ENCODE results near the gene RHBDF2. TPM values are rescaled to one million over a fixed set of nuclear protein-coding genes. Genes with fewer than 3 reads are reported as not detected.

The RHBDF2 gene
- total and polyA plus RNA-seq, 5 donors from 2014 or later = 2.5 to 23.8 (median 3.7) TPM

DNA sequence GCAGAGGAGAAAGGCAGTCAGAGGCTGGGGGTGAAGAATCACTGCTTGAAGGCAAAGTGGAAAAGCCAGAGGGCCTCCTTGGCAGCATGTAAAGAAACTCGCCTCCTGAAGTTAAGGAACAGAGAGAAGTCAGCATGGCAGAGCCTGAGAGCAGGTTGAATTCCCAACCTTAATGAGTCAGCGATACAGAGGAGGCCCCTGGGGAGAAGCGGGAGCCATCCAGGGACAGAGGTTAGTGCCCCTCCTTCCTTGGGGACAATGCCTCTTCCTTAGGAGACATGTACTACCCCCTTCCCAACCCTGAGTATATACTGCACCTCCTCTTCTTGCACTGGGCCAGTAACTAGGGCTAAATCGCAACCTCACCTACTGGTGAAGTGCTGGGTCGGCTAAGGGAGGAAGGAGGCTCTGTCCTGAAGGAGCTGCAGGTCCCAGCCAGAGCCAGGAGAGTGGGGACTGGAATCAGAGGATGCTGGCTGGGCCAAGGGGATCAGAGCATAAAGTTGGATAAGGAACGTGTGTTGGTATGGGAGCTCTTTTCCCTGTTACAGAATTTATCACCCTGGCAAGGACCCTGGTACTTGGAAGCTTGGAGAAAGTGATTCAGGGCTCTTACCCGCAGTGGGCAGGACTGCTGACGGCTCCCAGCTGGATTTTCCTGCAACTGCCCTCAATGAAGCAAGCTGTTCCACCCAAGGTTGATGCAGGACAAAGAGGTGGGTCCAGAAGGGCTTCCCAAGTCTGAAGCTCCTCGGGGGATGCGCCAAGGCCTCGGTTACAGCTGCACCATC, 39.3 kb downstream of the RHBDF2 start:
- H3K36me3 Mint-ChIP-seq = no peaks in the 10 kb centered on the region
- no peak overlapping the region for H3K4me3 Mint-ChIP-seq
- no peak overlapping the region for H3K4me3 ChIP-seq (ENCODE audit: low read depth, low read length)
- peak overlapping the region in 1 of 3 donors; percentile 63 for H3K27ac Mint-ChIP-seq
- no peaks in the 10 kb centered on the region for H3K27me3 ChIP-seq (ENCODE audit: control insufficient read depth, insufficient read depth, low read length)
- H3K27me3 Mint-ChIP-seq = peaks cover 15% of the 10 kb centered on the region
- H3K27ac ChIP-seq (ENCODE audit: insufficient read depth, low read length, poor library complexity, severe bottlenecking) = no peak overlapping the region
- no peaks in the 10 kb centered on the region for H3K4me1 ChIP-seq (ENCODE audit: control insufficient read depth, insufficient read depth, low read length, poor library complexity, severe bottlenecking)
- no peaks in the 10 kb centered on the region for H3K36me3 ChIP-seq (ENCODE audit: control insufficient read depth, insufficient read depth, low read length)
- H3K9me3 ChIP-seq (ENCODE audit: control insufficient read depth in 2 of 2, low read length in 2 of 2) = no peaks in the 10 kb centered on the region
- peaks cover 0 to 5% (median 1%) of the 10 kb centered on the region in 4 donors for H3K4me1 Mint-ChIP-seq
- H3K9me3 Mint-ChIP-seq = peaks cover 0 to 2% (median 0%) of the 10 kb centered on the region in 7 donors
- DNase-seq = no peak
- no peak for ATAC-seq (ENCODE audit: low read depth in 2 of 2)

DNA sequence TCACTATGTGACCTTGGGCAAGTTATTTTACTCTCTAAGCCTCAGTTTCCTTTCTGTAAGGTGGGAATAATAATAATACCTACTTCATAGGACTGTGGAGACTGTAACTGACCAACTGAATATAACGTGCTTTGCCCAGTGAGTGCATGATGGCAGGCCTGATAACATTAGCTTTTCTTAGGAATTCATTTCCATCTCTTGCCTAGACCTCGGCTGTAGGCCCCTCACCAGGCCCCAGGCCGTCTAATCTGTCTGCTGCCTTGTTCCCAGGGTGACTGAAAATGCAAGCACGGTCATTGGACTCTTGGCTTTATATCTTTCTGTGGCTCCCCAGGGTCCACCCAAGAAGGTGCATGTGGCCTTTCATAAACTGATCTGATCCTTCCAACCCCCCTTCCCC, 41.5 kb downstream of the RHBDF2 start:
- H3K27ac Mint-ChIP-seq = no peak overlapping the region
- H3K27me3 Mint-ChIP-seq = peaks cover 21% of the 10 kb centered on the region
- Histone ChIP-seq H3K4me1 (ENCODE audit: control insufficient read depth, insufficient read depth, low read length, poor library complexity, severe bottlenecking) (no peaks in the 10 kb centered on the region), H3K9me3 (ENCODE audit: control insufficient read depth in 2 of 2, low read length in 2 of 2) (no peaks in the 10 kb centered on the region), H3K27me3 (ENCODE audit: control insufficient read depth, insufficient read depth, low read length) (no peaks in the 10 kb centered on the region), H3K36me3 (ENCODE audit: control insufficient read depth, insufficient read depth, low read length) (no peaks in the 10 kb centered on the region), H3K4me3 (ENCODE audit: low read depth, low read length) (no peak overlapping the region), H3K27ac (ENCODE audit: insufficient read depth, low read length, poor library complexity, severe bottlenecking) (no peak overlapping the region)
- no peak for ATAC-seq (ENCODE audit: low read depth in 2 of 2)
- H3K36me3 Mint-ChIP-seq = no peaks in the 10 kb centered on the region
- peaks cover 0 to 6% (median 0%) of the 10 kb centered on the region in 4 donors for H3K4me1 Mint-ChIP-seq
- no peak overlapping the region for H3K4me3 Mint-ChIP-seq
- peaks cover 0 to 2% (median 0%) of the 10 kb centered on the region in 7 donors for H3K9me3 Mint-ChIP-seq
- DNase-seq = no peak

DNA sequence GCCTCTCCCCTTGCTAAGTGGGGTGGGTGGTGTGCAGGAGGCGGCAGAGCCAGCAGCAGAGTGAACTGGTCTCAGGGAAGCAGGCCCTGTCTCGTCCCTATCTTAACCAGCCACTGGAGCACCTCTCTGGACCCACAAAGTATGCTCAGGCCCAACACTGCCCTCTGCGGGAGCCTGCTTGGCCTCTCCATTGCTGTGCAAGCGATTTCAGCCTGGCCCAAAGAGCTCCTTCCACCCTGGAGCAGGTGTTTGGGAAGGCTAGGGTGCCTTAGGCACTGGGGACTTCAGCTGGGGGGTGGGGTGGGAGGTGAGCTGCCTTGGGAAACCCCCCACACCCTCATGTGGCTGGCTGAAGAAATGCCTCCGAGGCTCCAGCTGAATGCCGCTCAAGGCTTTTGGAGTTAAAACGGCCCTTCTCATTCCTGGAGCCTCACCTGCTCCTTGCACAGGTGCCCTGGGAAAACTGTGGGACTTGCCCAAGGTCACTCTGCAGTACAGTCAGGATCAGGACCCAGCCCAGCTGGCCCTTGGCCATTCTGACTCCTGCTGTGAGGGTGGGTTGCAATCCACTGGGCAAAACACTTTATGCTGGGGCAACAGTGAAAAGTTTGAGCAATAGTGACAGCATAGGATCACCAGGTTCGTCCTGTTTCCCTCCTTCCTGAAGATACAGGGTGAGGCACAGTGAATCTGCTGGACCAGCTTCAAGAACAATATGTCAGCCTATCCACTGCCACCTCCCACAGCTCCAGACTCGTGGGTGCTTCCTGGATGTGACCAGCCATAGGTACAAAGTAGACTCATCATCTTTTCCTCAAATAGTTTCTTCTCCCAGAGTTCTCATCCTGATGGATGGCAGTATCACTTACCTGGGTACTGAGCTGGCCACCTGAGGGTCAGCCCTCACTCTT, 42.4 kb downstream of the RHBDF2 start:
- Mint-ChIP-seq H3K36me3 (no peaks in the 10 kb centered on the region), H3K27me3 (peaks cover 17% of the 10 kb centered on the region), H3K27ac (no peak overlapping the region), H3K9me3 (peaks cover 0 to 2% (median 0%) of the 10 kb centered on the region in 7 donors), H3K4me1 (peaks cover 0 to 6% (median 0%) of the 10 kb centered on the region in 4 donors), H3K4me3 (no peak overlapping the region)
- H3K9me3 ChIP-seq (ENCODE audit: control insufficient read depth in 2 of 2, low read length in 2 of 2) = no peaks in the 10 kb centered on the region
- H3K4me3 ChIP-seq (ENCODE audit: low read depth, low read length) = no peak overlapping the region
- H3K27me3 ChIP-seq (ENCODE audit: control insufficient read depth, insufficient read depth, low read length) = no peaks in the 10 kb centered on the region
- peak in 1 of 3 donors; percentile 15 for DNase-seq
- H3K4me1 ChIP-seq (ENCODE audit: control insufficient read depth, insufficient read depth, low read length, poor library complexity, severe bottlenecking) = no peaks in the 10 kb centered on the region
- no peaks in the 10 kb centered on the region for H3K36me3 ChIP-seq (ENCODE audit: control insufficient read depth, insufficient read depth, low read length)
- no peak for ATAC-seq (ENCODE audit: low read depth in 2 of 2)
- H3K27ac ChIP-seq (ENCODE audit: insufficient read depth, low read length, poor library complexity, severe bottlenecking) = no peak overlapping the region

GRCh38 chr17:76453431-76453743, 47.8 kb downstream of the RHBDF2 start:
- no peak for ATAC-seq (ENCODE audit: low read depth in 2 of 2)
- Histone ChIP-seq H3K4me1 (ENCODE audit: control insufficient read depth, insufficient read depth, low read length, poor library complexity, severe bottlenecking) (peaks cover 19% of the 10 kb centered on the region), H3K4me3 (ENCODE audit: low read depth, low read length) (peak overlapping the region; percentile 55), H3K27me3 (ENCODE audit: control insufficient read depth, insufficient read depth, low read length) (no peaks in the 10 kb centered on the region), H3K9me3 (ENCODE audit: control insufficient read depth in 2 of 2, low read length in 2 of 2) (no peaks in the 10 kb centered on the region), H3K27ac (ENCODE audit: insufficient read depth, low read length, poor library complexity, severe bottlenecking) (peak overlapping the region; percentile 77), H3K36me3 (ENCODE audit: control insufficient read depth, insufficient read depth, low read length) (no peaks in the 10 kb centered on the region)
- Mint-ChIP-seq H3K9me3 (peaks cover 0 to 2% (median 0%) of the 10 kb centered on the region in 7 donors), H3K4me1 (peaks cover 6 to 46% (median 26%) of the 10 kb centered on the region in 4 donors), H3K36me3 (peaks cover 3% of the 10 kb centered on the region), H3K4me3 (peak overlapping the region; percentile 84 to 94 (median 88)), H3K27me3 (peaks cover 11% of the 10 kb centered on the region), H3K27ac (peak overlapping the region; percentile 91 to 95 (median 92))
- no peak for DNase-seq

DNA sequence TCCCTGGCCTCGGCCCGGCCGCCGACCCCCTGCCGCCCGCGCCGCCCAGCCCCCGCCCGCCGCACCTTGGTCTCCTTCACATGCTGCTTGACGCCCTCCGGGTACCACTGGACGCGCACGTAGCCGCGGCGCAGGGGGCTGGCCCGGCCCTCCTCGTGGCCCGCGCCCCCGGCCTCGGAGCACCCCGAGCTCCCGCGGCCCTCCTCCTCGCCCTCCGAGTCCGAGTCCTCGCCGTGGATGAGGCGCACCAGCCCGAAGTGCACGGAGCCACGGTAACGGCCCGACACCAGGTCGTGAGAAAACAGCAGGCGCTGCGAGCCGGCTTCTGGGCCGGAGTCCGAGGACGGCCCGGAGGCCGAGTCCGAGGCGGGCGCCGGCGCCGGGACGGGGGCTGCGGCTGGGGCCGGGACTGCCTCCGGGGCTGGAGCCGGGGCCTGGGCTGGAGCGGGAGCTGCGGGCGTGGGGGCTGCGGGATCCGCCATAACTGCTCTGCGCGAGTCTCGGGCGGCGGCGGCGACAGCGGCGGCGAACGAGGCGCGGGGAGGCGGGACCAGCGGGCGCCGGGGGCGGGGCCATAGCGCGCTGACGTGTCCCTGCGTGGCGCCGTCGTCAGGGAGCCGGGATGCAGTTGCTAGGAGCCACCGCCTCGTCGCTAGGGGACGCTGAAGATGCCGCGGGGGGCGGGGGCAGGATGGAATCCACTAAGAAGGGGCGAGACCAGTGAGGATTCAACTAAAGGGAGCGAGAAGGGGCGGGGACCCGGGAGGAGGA, 48.4 kb downstream of the RHBDF2 start, which contains the start of gene UBE2O:
Gene UBE2O (minus strand): TSS at position 493 of the 771 bp plus-strand sequence. CDS start 11 bp downstream, at position 482.
- Histone ChIP-seq H3K36me3 (ENCODE audit: control insufficient read depth, insufficient read depth, low read length) (no peaks in the 10 kb centered on the region), H3K27me3 (ENCODE audit: control insufficient read depth, insufficient read depth, low read length) (no peaks in the 10 kb centered on the region), H3K4me3 (ENCODE audit: low read depth, low read length) (peak within 1 kb of the TSS; percentile 78), H3K27ac (ENCODE audit: insufficient read depth, low read length, poor library complexity, severe bottlenecking) (peak within 1 kb of the TSS; percentile 77), H3K4me1 (ENCODE audit: control insufficient read depth, insufficient read depth, low read length, poor library complexity, severe bottlenecking) (peaks cover 22% of the 10 kb centered on the region), H3K9me3 (ENCODE audit: control insufficient read depth in 2 of 2, low read length in 2 of 2) (no peaks in the 10 kb centered on the region)
- Mint-ChIP-seq H3K36me3 (peaks cover 3% of the 10 kb centered on the region), H3K27me3 (peaks cover 11% of the 10 kb centered on the region), H3K27ac (peak within 1 kb of the TSS; percentile 91 to 95 (median 92)), H3K9me3 (peaks cover 0 to 2% (median 0%) of the 10 kb centered on the region in 7 donors), H3K4me1 (peaks cover 6 to 46% (median 32%) of the 10 kb centered on the region in 4 donors), H3K4me3 (peak within 1 kb of the TSS; percentile 85 to 95 (median 90))
- peak; percentile 91 to 93 (median 91) for DNase-seq
- ATAC-seq (ENCODE audit: low read depth in 2 of 2) = peak; percentile 90 to 93

- H3K9me3 ChIP-seq (ENCODE audit: control insufficient read depth in 2 of 2, low read length in 2 of 2) = no peaks in the 10 kb centered on the region
- H3K36me3 ChIP-seq (ENCODE audit: control insufficient read depth, insufficient read depth, low read length) = no peaks in the 10 kb centered on the region
- H3K4me3 Mint-ChIP-seq = peak overlapping the region; percentile 85 to 95 (median 89)
- ATAC-seq (ENCODE audit: low read depth in 2 of 2) (peak; percentile 10 to 12), DNase-seq (peak in 1 of 3 donors; percentile 29)
- H3K36me3 Mint-ChIP-seq = peaks cover 3% of the 10 kb centered on the region
- peaks cover 6 to 47% (median 38%) of the 10 kb centered on the region in 4 donors for H3K4me1 Mint-ChIP-seq
- peak overlapping the region in 2 of 3 donors; percentile 59 to 91 for H3K27ac Mint-ChIP-seq
- H3K9me3 Mint-ChIP-seq = peaks cover 0 to under 1% (median 0%) of the 10 kb centered on the region in 7 donors
- H3K27ac ChIP-seq (ENCODE audit: insufficient read depth, low read length, poor library complexity, severe bottlenecking) = peak overlapping the region; percentile 77
- no peaks in the 10 kb centered on the region for H3K27me3 ChIP-seq (ENCODE audit: control insufficient read depth, insufficient read depth, low read length)
- peaks cover 22% of the 10 kb centered on the region for H3K4me1 ChIP-seq (ENCODE audit: control insufficient read depth, insufficient read depth, low read length, poor library complexity, severe bottlenecking)
- H3K4me3 ChIP-seq (ENCODE audit: low read depth, low read length) = peak overlapping the region; percentile 78
- peaks cover 6% of the 10 kb centered on the region for H3K27me3 Mint-ChIP-seq
These were observed 49.0 kb downstream of the RHBDF2 start for GRCh38 chr17:76452127-76452659.

DNA sequence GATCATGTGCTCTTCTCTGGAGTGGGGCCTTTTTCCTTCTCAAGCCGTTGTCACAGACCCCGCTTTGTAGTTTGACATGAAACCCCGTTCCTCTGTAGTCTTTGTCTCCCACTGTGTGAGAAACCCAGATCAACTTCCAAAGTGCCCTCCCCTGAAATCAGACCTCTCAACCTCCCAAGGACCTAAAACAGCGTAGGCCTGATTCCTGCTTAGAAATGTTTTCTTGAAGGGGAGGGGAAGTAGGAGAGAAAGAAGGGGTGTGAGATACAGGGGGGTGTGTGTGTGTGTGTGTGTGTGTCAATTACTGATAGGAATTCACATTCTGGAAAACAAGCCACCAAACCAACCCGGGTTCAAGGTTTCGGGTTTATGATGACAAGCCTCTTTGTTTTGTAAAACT, 49.7 kb downstream of the RHBDF2 start:
- Histone ChIP-seq H3K9me3 (ENCODE audit: control insufficient read depth in 2 of 2, low read length in 2 of 2) (no peaks in the 10 kb centered on the region), H3K36me3 (ENCODE audit: control insufficient read depth, insufficient read depth, low read length) (no peaks in the 10 kb centered on the region), H3K4me3 (ENCODE audit: low read depth, low read length) (peak overlapping the region; percentile 78), H3K27me3 (ENCODE audit: control insufficient read depth, insufficient read depth, low read length) (no peaks in the 10 kb centered on the region), H3K4me1 (ENCODE audit: control insufficient read depth, insufficient read depth, low read length, poor library complexity, severe bottlenecking) (peaks cover 22% of the 10 kb centered on the region), H3K27ac (ENCODE audit: insufficient read depth, low read length, poor library complexity, severe bottlenecking) (no peak overlapping the region)
- DNase-seq (no peak), ATAC-seq (ENCODE audit: low read depth in 2 of 2) (no peak)
- Mint-ChIP-seq H3K27me3 (peaks cover 3% of the 10 kb centered on the region), H3K9me3 (no peaks in the 10 kb centered on the region), H3K27ac (peak overlapping the region in 1 of 3 donors; percentile 84), H3K4me3 (peak overlapping the region; percentile 85 to 95 (median 89)), H3K36me3 (peaks cover 3% of the 10 kb centered on the region), H3K4me1 (peaks cover 6 to 52% (median 41%) of the 10 kb centered on the region in 4 donors)

Measured in CD4-positive, CD25-positive, alpha-beta regulatory T cell (primary cell).